Hepatocyte (in vitro differentiated cells): ENCODE results near the gene HOXA11.

Source experiments
- EZH2 ChIP-seq: fragments of 200-600 bp; sonication (generic); IDR thresholded peaks from 2 replicates; pipeline ENCODE4 v1.6.1; 2016; ENCODE audit warnings: antibody characterized with exemption, mild to moderate bottlenecking, borderline replicate concordance
- EZH2phosphoT487 ChIP-seq: fragments of 200-600 bp; sonication (generic); IDR thresholded peaks from one replicate; pipeline ENCODE4 v1.6.1; 2018; ENCODE audit warnings: antibody characterized with exemption, mild to moderate bottlenecking, low read depth, moderate library complexity; ENCODE audit not compliant: unreplicated experiment, severe bottlenecking
- TF ChIP-seq, protein P1 (sequence below): fragments of 200-600 bp; sonication (generic); IDR thresholded peaks from 2 replicates; pipeline ENCODE4 v1.5.1; 2016; ENCODE audit warnings: antibody characterized with exemption, mild to moderate bottlenecking; ENCODE audit not compliant: poor library complexity

GRCh38 chr7:27174874-27175625 lies 10.0 kb downstream of the HOXA11 start:
- TF ChIP-seq, protein P1, sequence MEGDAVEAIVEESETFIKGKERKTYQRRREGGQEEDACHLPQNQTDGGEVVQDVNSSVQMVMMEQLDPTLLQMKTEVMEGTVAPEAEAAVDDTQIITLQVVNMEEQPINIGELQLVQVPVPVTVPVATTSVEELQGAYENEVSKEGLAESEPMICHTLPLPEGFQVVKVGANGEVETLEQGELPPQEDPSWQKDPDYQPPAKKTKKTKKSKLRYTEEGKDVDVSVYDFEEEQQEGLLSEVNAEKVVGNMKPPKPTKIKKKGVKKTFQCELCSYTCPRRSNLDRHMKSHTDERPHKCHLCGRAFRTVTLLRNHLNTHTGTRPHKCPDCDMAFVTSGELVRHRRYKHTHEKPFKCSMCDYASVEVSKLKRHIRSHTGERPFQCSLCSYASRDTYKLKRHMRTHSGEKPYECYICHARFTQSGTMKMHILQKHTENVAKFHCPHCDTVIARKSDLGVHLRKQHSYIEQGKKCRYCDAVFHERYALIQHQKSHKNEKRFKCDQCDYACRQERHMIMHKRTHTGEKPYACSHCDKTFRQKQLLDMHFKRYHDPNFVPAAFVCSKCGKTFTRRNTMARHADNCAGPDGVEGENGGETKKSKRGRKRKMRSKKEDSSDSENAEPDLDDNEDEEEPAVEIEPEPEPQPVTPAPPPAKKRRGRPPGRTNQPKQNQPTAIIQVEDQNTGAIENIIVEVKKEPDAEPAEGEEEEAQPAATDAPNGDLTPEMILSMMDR = no peak
- peak; percentile 21 for TF ChIP-seq EZH2phosphoT487
- no peak for TF ChIP-seq EZH2
